Caco-2 (cell line): ENCODE measurements around the gene CGNL1. TPM values are rescaled to one million over a fixed set of nuclear protein-coding genes. Genes with fewer than 3 reads are reported as not detected.

Experiments used
- BruUV-seq: library from RNA; stranded (reverse); fragments of 400-500 nt; replicated peaks from 2 replicates; lab custom pipeline; 2021; lab: Mats Ljungman, UMichigan
- CTCF ChIA-PET: fragments of 300-600 bp; sonication (Branson Sonifier 250); formaldehyde crosslinking; loops from one replicate; lab custom pipeline; 2022; ENCODE audit warnings: antibody characterized with exemption; lab: Charles Lee
- POLR2A ChIA-PET: fragments of 300-600 bp; sonication (Branson Sonifier 250); formaldehyde crosslinking; loops from one replicate; lab custom pipeline; 2022; ENCODE audit warnings: antibody characterized with exemption; lab: Charles Lee
- DNase-seq, 2 experiments: peaks; one replicate each; pipeline versions ENCODE4 v3.0.0 to v3.0.0-alpha.2; 2020 to 2022
- H3K27me3 ChIP-seq: replicated peaks from 2 replicates; pipeline ENCODE4 v1.6.0; 2011; ENCODE audit warnings: low read length; ENCODE audit not compliant: control insufficient read depth, insufficient read depth
- H3K36me3 ChIP-seq: 2 replicates; pipeline ENCODE4 v1.5.1; 2011; ENCODE audit warnings: low read length; ENCODE audit not compliant: control insufficient read depth, insufficient read depth
- H3K4me1 ChIP-seq: fragments of 250-450 bp; sonication (Bioruptor Pico); 2 replicates; pipeline ENCODE4 v1.5.1; 2020; ENCODE audit warnings: mild to moderate bottlenecking
- H3K4me3 ChIP-seq: 2 replicates; pipeline ENCODE4 v1.5.1; 2011; ENCODE audit warnings: low read depth, mild to moderate bottlenecking, control low read depth, low read length
- H3K9me3 ChIP-seq: fragments of 250-450 bp; sonication (Bioruptor Pico); 2 replicates; pipeline ENCODE4 v1.5.1; 2020; ENCODE audit warnings: mild to moderate bottlenecking, moderate library complexity
- H3K27ac Mint-ChIP-seq: one replicate; pipeline ENCODE4 v1.8.0; 2022; ENCODE audit warnings: mixed read lengths; ENCODE audit not compliant: unreplicated experiment
- H3K27me3 Mint-ChIP-seq: one replicate; pipeline ENCODE4 v1.8.0; 2022; ENCODE audit warnings: mixed read lengths; ENCODE audit not compliant: insufficient read depth, unreplicated experiment
- H3K36me3 Mint-ChIP-seq: one replicate; pipeline ENCODE4 v1.8.0; 2022; ENCODE audit warnings: mild to moderate bottlenecking, mixed read lengths; ENCODE audit not compliant: insufficient read depth, unreplicated experiment
- H3K4me1 Mint-ChIP-seq: one replicate; pipeline ENCODE4 v1.8.0; 2022; ENCODE audit warnings: low read depth, mixed read lengths; ENCODE audit not compliant: unreplicated experiment
- H3K4me3 Mint-ChIP-seq: one replicate; pipeline ENCODE4 v1.8.0; 2022; ENCODE audit warnings: mild to moderate bottlenecking, moderate library complexity, mixed read lengths; ENCODE audit not compliant: unreplicated experiment
- H3K9me3 Mint-ChIP-seq: one replicate; pipeline ENCODE4 v1.8.0; 2022; ENCODE audit warnings: mixed read lengths; ENCODE audit not compliant: unreplicated experiment
- intact Hi-C: fragments of 100-400 bp; cut with micrococcal nuclease; formaldehyde crosslinking; loops from one replicate; pipeline ENCODE4 v1.10.0; 2022; ENCODE audit not compliant: unreplicated experiment
- total RNA-seq: library from RNA; stranded (reverse); gene quantifications from 2 replicates; pipeline ENCODE4 v1.2.3, GENCODE V29; 2022
- TF ChIP-seq, protein P1 (sequence below), 2 experiments: fragments of 200-600 bp in 1 of 2; IDR thresholded peaks; 1 replicate in 1 of 2; 2 replicates in 1 of 2; pipeline versions ENCODE4 v1.5.1 to v1.8.0; 2011 to 2022; ENCODE audit warnings: antibody characterized with exemption in 1 of 2, control low read depth in 1 of 2, inconsistent platforms in 1 of 2, low read depth in 1 of 2, low read length in 1 of 2, mild to moderate bottlenecking in 1 of 2, moderate library complexity in 1 of 2; ENCODE audit not compliant: insufficient read depth in 1 of 2, severe bottlenecking in 1 of 2, unreplicated experiment in 1 of 2

Gene CGNL1
- total RNA-seq, 1 experiment from 2014 or later = 8.3 TPM

DNA sequence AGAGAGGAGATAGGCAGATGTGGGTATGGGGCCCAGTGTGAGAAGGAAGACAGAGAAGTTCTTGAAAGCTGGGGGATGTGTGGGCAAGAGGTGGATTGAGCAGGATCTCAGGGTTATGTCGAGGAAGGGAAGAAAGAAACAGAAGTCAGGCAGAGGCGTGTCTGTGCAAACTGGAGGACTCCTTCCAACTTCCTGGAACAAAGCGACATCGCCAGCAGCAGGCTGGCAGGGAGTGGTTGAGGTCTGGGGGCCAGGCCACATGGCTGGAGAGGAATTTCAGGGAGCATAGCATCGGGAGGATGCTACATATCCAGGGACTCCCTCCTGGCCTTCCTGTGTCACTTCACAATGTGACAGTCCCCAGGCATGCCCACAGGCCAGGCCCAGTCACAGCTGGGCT lies 172.5 kb downstream of the CGNL1 start:
- Mint-ChIP-seq H3K36me3 (peaks cover 19% of the 10 kb centered on the region), H3K9me3 (no peaks in the 10 kb centered on the region), H3K27me3 (no peaks in the 10 kb centered on the region), H3K4me3 (peak overlapping the region; percentile 11), H3K4me1 (peaks cover 31% of the 10 kb centered on the region), H3K27ac (peak overlapping the region; percentile 90)
- Histone ChIP-seq H3K27me3 (no peaks in the 10 kb centered on the region), H3K9me3 (no peaks in the 10 kb centered on the region), H3K36me3 (no peaks in the 10 kb centered on the region; the same call in 1 of the 2 replicates), H3K4me1 (peaks cover 59% of the 10 kb centered on the region), H3K4me3 (no peak overlapping the region)
- intact Hi-C loops = loop anchor here (10.0 kb wide), 1 partner anchor 724 kb away; no protein-coding TSS in a partner anchor
- POLR2A ChIA-PET = no interaction called here
- TF ChIP-seq, protein P1, sequence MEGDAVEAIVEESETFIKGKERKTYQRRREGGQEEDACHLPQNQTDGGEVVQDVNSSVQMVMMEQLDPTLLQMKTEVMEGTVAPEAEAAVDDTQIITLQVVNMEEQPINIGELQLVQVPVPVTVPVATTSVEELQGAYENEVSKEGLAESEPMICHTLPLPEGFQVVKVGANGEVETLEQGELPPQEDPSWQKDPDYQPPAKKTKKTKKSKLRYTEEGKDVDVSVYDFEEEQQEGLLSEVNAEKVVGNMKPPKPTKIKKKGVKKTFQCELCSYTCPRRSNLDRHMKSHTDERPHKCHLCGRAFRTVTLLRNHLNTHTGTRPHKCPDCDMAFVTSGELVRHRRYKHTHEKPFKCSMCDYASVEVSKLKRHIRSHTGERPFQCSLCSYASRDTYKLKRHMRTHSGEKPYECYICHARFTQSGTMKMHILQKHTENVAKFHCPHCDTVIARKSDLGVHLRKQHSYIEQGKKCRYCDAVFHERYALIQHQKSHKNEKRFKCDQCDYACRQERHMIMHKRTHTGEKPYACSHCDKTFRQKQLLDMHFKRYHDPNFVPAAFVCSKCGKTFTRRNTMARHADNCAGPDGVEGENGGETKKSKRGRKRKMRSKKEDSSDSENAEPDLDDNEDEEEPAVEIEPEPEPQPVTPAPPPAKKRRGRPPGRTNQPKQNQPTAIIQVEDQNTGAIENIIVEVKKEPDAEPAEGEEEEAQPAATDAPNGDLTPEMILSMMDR (IDR thresholded peaks at IDR 0.05; ENCODE audit: insufficient read depth in 1 of 2, low read depth in 1 of 2, low read length in 1 of 2, severe bottlenecking in 1 of 2, unreplicated experiment in 1 of 2) = no peak
- BruUV-seq = no TSS peak
- DNase-seq = no peak
- CTCF ChIA-PET = interaction anchor here (1.2 kb wide), 1 partner anchor 203 kb away, joined by 3 read pairs; no protein-coding TSS in a partner anchor

DNA sequence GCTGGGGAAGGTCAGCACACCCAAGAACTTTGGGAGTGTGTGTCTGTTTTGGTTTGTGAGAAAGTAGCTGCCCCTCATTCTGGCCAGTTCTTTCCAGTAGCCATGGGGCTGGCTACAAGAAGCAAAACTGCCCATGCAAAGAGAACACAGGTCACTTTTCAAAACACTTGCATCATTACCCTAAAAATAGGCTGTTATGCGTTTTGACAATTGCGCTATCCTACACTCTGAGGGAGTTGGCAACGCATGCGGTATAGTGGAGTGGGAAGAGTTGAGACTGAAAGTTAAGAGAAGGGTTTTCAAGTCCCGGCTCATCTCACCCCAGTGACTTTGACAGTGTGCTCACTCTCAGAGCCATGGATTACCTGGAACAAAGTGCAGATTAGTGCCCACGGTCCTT lies 173.6 kb downstream of the CGNL1 start:
- peaks cover 19% of the 10 kb centered on the region for H3K36me3 Mint-ChIP-seq
- ChIA-PET POLR2A (no interaction called here), CTCF (no interaction called here)
- intact Hi-C loops = loop anchor here (10.0 kb wide), 1 partner anchor 725 kb away; no protein-coding TSS in a partner anchor
- no peak for DNase-seq
- no peak overlapping the region for H3K4me3 Mint-ChIP-seq
- TF ChIP-seq, protein P1 (IDR thresholded peaks at IDR 0.05; ENCODE audit: insufficient read depth in 1 of 2, low read depth in 1 of 2, low read length in 1 of 2, severe bottlenecking in 1 of 2, unreplicated experiment in 1 of 2) = no peak
- H3K27ac Mint-ChIP-seq = peak overlapping the region; percentile 92
- BruUV-seq = no TSS peak
- Histone ChIP-seq H3K27me3 (no peaks in the 10 kb centered on the region), H3K9me3 (no peaks in the 10 kb centered on the region), H3K4me1 (peaks cover 70% of the 10 kb centered on the region), H3K36me3 (no peaks in the 10 kb centered on the region; the same call in 1 of the 2 replicates), H3K4me3 (no peak overlapping the region)
- H3K27me3 Mint-ChIP-seq = no peaks in the 10 kb centered on the region
- H3K9me3 Mint-ChIP-seq = no peaks in the 10 kb centered on the region
- peaks cover 42% of the 10 kb centered on the region for H3K4me1 Mint-ChIP-seq

DNA sequence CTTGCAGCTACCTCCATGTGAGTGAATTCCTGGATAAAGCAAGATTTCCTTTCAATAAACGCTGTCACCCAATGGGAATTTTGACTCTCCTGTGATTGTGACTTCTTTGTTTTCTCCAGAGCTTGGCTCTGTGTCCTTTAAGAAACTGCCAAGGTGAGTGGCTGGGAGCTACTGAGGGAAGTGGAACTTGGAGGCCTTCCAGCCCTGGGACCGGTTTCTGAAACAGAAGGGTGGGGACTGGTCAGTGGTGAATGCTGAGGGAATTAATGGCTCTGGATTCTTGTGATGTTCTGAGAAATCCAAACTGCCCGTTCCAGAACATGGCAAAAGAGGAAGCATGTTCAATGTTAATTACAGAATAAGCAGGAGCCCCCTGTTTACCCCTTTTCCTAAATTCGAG lies 174.3 kb downstream of the CGNL1 start:
- ChIA-PET POLR2A (no interaction called here), CTCF (interaction anchor here (0.6 to 1.5 kb wide), 2 partner anchors 9 to 48 kb away, joined by 4 to 13 read pairs; no protein-coding TSS in a partner anchor)
- Mint-ChIP-seq H3K36me3 (peaks cover 19% of the 10 kb centered on the region), H3K27ac (peak overlapping the region; percentile 92), H3K4me3 (peak overlapping the region; percentile 64), H3K4me1 (peaks cover 49% of the 10 kb centered on the region), H3K9me3 (no peaks in the 10 kb centered on the region), H3K27me3 (no peaks in the 10 kb centered on the region)
- no peaks in the 10 kb centered on the region for H3K9me3 ChIP-seq
- H3K36me3 ChIP-seq = no peaks in the 10 kb centered on the region
- DNase-seq = no peak
- TF ChIP-seq, protein P1 (IDR thresholded peaks at IDR 0.05; ENCODE audit: insufficient read depth in 1 of 2, low read depth in 1 of 2, low read length in 1 of 2, severe bottlenecking in 1 of 2, unreplicated experiment in 1 of 2) = no peak
- peaks cover 74% of the 10 kb centered on the region for H3K4me1 ChIP-seq
- H3K27me3 ChIP-seq = no peaks in the 10 kb centered on the region
- intact Hi-C loops = no loop called here
- H3K4me3 ChIP-seq = no peak overlapping the region
- no TSS peak for BruUV-seq
